AG09309 (cell line): ENCODE measurements around the gene SPINT1.

ENCODE experiments used
- DNase-seq: peaks from one replicate; pipeline ENCODE4 v3.0.0-alpha.2; 2010; ENCODE audit warnings: low read depth
- H3K4me3 ChIP-seq: 2 replicates; pipeline ENCODE4 v1.5.1; 2011; ENCODE audit warnings: mild to moderate bottlenecking, low read depth, low read length, moderate library complexity; ENCODE audit not compliant: control insufficient read depth
- TF ChIP-seq, protein P1 (sequence below): IDR thresholded peaks from 2 replicates; pipeline ENCODE4 v1.5.1; 2011; ENCODE audit warnings: mild to moderate bottlenecking, low read depth, low read length, inconsistent platforms; ENCODE audit not compliant: insufficient read depth, control insufficient read depth; ENCODE audit errors: missing control alignments

SPINT1 gene

DNA sequence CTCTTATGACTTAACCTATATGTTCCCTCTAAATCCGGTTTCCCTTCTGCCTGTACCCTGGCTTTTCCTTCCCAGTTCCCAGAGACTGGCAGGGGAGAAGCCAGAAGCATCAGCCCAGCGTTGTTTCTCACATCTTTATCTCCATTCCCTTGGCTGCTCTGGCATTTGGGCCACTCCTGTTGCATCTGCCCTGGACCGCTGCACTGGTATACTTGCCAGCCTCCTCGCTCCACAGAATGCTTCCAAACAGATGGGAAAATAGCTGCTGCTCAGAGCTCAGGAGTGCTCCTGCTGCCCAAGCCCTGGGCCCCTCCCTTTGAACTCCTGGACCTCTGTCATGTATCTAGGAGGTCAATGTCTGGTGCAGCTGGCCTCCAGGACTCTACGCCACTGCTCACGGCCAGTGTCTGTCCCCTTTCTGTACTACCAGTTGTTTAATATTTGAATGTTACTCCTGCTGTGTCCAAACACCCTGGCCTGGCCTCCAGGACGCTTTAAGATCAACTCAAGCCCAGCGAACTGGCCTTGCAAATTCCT is 6.8 kb downstream of the SPINT1 start:
- H3K4me3 ChIP-seq: no peak overlapping the region
- TF ChIP-seq, protein P1, sequence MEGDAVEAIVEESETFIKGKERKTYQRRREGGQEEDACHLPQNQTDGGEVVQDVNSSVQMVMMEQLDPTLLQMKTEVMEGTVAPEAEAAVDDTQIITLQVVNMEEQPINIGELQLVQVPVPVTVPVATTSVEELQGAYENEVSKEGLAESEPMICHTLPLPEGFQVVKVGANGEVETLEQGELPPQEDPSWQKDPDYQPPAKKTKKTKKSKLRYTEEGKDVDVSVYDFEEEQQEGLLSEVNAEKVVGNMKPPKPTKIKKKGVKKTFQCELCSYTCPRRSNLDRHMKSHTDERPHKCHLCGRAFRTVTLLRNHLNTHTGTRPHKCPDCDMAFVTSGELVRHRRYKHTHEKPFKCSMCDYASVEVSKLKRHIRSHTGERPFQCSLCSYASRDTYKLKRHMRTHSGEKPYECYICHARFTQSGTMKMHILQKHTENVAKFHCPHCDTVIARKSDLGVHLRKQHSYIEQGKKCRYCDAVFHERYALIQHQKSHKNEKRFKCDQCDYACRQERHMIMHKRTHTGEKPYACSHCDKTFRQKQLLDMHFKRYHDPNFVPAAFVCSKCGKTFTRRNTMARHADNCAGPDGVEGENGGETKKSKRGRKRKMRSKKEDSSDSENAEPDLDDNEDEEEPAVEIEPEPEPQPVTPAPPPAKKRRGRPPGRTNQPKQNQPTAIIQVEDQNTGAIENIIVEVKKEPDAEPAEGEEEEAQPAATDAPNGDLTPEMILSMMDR: no peak
- DNase-seq: no peak

DNA sequence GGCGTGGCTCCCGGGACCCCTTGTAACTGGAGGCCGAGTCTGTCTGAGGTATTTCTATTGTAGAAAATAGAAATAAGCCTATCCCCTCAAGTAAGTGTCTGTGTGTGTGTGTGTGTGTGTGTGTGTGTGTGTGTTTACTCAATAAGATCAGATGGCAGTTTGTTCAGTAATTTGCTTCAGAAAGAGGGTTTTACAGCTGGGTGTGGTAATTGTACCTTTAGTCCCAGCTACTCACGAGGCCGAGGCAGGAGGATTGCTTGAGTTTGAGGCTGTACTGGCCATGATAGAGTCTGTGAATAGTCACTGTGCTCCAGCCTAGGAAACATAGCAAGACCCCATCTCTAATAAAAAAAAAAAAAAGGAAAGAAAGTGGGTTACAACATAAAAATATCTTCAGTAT is 8.7 kb downstream of the SPINT1 start:
- TF ChIP-seq, protein P1: no peak
- no peak overlapping the region for H3K4me3 ChIP-seq
- DNase-seq: no peak

DNA sequence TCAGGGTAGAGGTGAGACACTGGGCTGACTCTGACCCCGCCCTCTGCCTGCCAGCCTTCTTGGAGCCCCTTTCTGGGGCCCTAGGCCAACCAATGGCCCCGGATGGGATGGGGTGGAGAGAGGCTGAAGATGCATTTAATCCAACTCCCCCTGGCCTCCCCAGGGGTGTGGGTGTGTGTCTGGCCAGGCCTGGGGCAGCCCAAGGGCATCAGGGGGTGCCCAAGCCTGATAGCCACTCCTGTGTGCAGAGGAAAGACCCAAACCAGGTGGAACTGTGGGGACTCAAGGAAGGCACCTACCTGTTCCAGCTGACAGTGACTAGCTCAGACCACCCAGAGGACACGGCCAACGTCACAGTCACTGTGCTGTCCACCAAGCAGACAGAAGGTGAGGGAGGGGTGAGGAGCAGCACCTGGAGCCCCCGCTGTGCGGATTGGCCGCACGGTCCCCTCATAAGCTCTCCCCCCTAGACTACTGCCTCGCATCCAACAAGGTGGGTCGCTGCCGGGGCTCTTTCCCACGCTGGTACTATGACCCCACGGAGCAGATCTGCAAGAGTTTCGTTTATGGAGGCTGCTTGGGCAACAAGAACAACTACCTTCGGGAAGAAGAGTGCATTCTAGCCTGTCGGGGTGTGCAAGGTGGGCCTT is 9.5 kb downstream of the SPINT1 start:
- no peak for DNase-seq
- H3K4me3 ChIP-seq: no peak overlapping the region
- TF ChIP-seq, protein P1: no peak

DNA sequence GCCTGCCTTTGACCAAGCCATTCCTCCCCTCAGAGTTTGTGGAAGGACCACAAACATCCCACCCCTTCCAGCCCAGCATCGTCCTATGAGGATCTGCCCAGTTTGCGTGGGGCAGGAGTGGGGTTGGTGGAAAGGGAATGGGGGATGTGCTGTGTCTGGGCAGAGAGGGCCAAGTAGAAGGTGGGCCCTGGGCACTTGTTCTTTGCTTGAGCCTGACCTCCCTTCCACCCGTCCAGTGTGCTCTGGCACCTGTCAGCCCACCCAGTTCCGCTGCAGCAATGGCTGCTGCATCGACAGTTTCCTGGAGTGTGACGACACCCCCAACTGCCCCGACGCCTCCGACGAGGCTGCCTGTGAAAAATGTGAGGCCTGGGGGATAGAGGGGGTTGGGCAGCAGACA is 10.3 kb downstream of the SPINT1 start:
- no peak overlapping the region for H3K4me3 ChIP-seq
- TF ChIP-seq, protein P1: no peak
- no peak for DNase-seq

DNA sequence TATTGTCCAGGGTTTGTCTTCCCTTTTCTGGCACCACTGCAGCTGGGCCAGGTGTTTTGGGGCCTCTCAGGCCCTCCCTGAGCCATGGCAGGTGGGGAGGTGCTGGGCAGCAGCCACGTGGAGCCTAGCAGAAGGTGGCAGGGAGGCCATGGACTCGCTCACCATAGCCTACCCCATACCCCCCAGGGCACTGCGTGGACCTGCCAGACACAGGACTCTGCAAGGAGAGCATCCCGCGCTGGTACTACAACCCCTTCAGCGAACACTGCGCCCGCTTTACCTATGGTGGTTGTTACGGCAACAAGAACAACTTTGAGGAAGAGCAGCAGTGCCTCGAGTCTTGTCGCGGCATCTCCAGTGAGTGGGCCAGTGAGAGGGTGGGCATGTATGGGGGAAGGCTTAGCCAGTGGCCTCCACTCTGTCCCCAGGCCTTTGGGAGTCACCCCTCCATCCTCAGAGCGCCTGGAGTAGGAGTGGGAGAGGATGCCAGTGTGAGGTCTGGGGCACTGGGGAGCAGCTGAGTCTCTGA is 11.9 kb downstream of the SPINT1 start:
- TF ChIP-seq, protein P1: no peak
- H3K4me3 ChIP-seq: no peak overlapping the region
- DNase-seq: no peak

DNA sequence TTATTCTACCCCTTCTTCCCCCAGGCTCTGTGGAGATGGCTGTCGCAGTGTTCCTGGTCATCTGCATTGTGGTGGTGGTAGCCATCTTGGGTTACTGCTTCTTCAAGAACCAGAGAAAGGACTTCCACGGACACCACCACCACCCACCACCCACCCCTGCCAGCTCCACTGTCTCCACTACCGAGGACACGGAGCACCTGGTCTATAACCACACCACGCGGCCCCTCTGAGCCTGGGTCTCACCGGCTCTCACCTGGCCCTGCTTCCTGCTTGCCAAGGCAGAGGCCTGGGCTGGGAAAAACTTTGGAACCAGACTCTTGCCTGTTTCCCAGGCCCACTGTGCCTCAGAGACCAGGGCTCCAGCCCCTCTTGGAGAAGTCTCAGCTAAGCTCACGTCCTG is 12.9 kb downstream of the SPINT1 start:
- no peak for DNase-seq

More for the DNA sequence above, 12.9 kb downstream of the SPINT1 start:
- no peak overlapping the region for H3K4me3 ChIP-seq
- TF ChIP-seq, protein P1: no peak
